Measurements from ENCODE around the gene FAM193B. TPM values are rescaled to one million over a fixed set of nuclear protein-coding genes. Genes with fewer than 3 reads are reported as not detected.

Gene FAM193B
- total RNA-seq, 1 donor from 2014 or later: 43.8 TPM

GRCh38 chr5:177516601-177517568 is 37.5 kb downstream of the FAM193B start, which contains the start of gene DDX41:
DDX41 (minus strand) TSS chr5:177516961; CDS start chr5:177516945, 16 bp downstream.
- DNase-seq (ENCODE audit: low spot score): peak; percentile 100

GRCh38 chr5:177515580-177515979 is 38.8 kb downstream of the FAM193B start:
- no peak for DNase-seq (ENCODE audit: low spot score)

- no peak for DNase-seq (ENCODE audit: low spot score)
These were observed 39.8 kb downstream of the FAM193B start for GRCh38 chr5:177514541-177514940.

- no peak for DNase-seq (ENCODE audit: low spot score)
These were observed 40.9 kb downstream of the FAM193B start for GRCh38 chr5:177513500-177513899.

GRCh38 chr5:177512736-177513380 is 41.5 kb downstream of the FAM193B start:
- no peak for DNase-seq (ENCODE audit: low spot score)

GRCh38 chr5:177511796-177512675 is 42.3 kb downstream of the FAM193B start:
- no peak for DNase-seq (ENCODE audit: low spot score)

- DNase-seq (ENCODE audit: low spot score): no peak
These were observed 43.2 kb downstream of the FAM193B start for GRCh38 chr5:177511181-177511580.

GRCh38 chr5:177510567-177511053 is 43.8 kb downstream of the FAM193B start:
- DNase-seq (ENCODE audit: low spot score): no peak

- no peak for DNase-seq (ENCODE audit: low spot score)
These were observed 44.3 kb downstream of the FAM193B start for GRCh38 chr5:177509991-177510566.

GRCh38 chr5:177509381-177509951 is 44.9 kb downstream of the FAM193B start, which contains the start of gene DOK3:
DOK3 (minus strand) TSS chr5:177509826; CDS start chr5:177509540, 286 bp downstream.
- no peak for DNase-seq (ENCODE audit: low spot score)

GRCh38 chr5:177508837-177509236 is 45.5 kb downstream of the FAM193B start:
- no peak for DNase-seq (ENCODE audit: low spot score)

GRCh38 chr5:177508221-177508611 is 46.1 kb downstream of the FAM193B start:
- no peak for DNase-seq (ENCODE audit: low spot score)

- no peak for DNase-seq (ENCODE audit: low spot score)
These were observed 46.7 kb downstream of the FAM193B start for GRCh38 chr5:177507596-177508220.

- DNase-seq (ENCODE audit: low spot score): no peak
These were observed 47.2 kb downstream of the FAM193B start for GRCh38 chr5:177507165-177507564.

GRCh38 chr5:177505075-177505474 is 49.3 kb downstream of the FAM193B start:
- DNase-seq (ENCODE audit: low spot score): no peak

- no peak for DNase-seq (ENCODE audit: low spot score)
These were observed 50.0 kb downstream of the FAM193B start for GRCh38 chr5:177504086-177505056.

GRCh38 chr5:177503351-177504085 is 50.8 kb downstream of the FAM193B start:
- no peak for DNase-seq (ENCODE audit: low spot score)

GRCh38 chr5:177502886-177503285 is 51.5 kb downstream of the FAM193B start:
- no peak for DNase-seq (ENCODE audit: low spot score)

Measured in umbilical cord (tissue), 2 donors.